HUES48 (cell line): ENCODE data around the gene WASF2.
A peak's percentile ranks its signal among the peaks of the same experiment; 100 is the strongest.
"Not testable (repeated sequence)": the region's sequence is repeated elsewhere in the genome, so short reads cannot be mapped to it uniquely, and the experiment has no call there.

Experiments used
- H3K27ac ChIP-seq: one replicate; pipeline ENCODE4 v1.7.0; 2013; ENCODE audit warnings: low read depth, low read length, inconsistent platforms
- H3K27me3 ChIP-seq: 2 replicates; pipeline ENCODE4 v1.6.1; 2013; ENCODE audit warnings: mild to moderate bottlenecking, low read length; ENCODE audit not compliant: control insufficient read depth, insufficient read depth
- H3K36me3 ChIP-seq: 2 replicates; pipeline ENCODE4 v1.6.1; 2013; ENCODE audit warnings: low read length; ENCODE audit not compliant: control insufficient read depth, insufficient read depth
- H3K4me1 ChIP-seq: 2 replicates; pipeline ENCODE4 v1.6.1; 2013; ENCODE audit warnings: mild to moderate bottlenecking, low read length; ENCODE audit not compliant: control insufficient read depth, insufficient read depth
- H3K4me3 ChIP-seq: 2 replicates; pipeline ENCODE4 v1.5.1; 2013; ENCODE audit warnings: mild to moderate bottlenecking, low read depth, low read length
- H3K9ac ChIP-seq: 2 replicates; pipeline ENCODE4 v1.6.1; 2013; ENCODE audit warnings: mild to moderate bottlenecking, low read depth, low read length, moderate library complexity
- H3K9me3 ChIP-seq: 2 replicates; pipeline ENCODE4 v1.6.1; 2013; ENCODE audit warnings: low read length; ENCODE audit not compliant: control insufficient read depth, insufficient read depth

WASF2 gene, protein sequence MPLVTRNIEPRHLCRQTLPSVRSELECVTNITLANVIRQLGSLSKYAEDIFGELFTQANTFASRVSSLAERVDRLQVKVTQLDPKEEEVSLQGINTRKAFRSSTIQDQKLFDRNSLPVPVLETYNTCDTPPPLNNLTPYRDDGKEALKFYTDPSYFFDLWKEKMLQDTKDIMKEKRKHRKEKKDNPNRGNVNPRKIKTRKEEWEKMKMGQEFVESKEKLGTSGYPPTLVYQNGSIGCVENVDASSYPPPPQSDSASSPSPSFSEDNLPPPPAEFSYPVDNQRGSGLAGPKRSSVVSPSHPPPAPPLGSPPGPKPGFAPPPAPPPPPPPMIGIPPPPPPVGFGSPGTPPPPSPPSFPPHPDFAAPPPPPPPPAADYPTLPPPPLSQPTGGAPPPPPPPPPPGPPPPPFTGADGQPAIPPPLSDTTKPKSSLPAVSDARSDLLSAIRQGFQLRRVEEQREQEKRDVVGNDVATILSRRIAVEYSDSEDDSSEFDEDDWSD

GRCh38 chr1:27489973-27490741, at the start of gene WASF2:
TSS of gene WASF2 (minus strand) at chr1:27490167. CDS start at chr1:27428890, 61,277 bp downstream.
- Histone ChIP-seq H3K4me1 (peaks cover 14% of the 10 kb centered on the region), H3K4me3 (peak within 1 kb of the TSS; percentile 77), H3K9me3 (no peaks in the 10 kb centered on the region), H3K36me3 (no peaks in the 10 kb centered on the region), H3K27me3 (no peaks in the 10 kb centered on the region), H3K9ac (peak within 1 kb of the TSS; percentile 97), H3K27ac (peak within 1 kb of the TSS; percentile 90)

GRCh38 chr1:27538793-27539192, 48.8 kb upstream of the WASF2 start:
- Histone ChIP-seq H3K4me3 (no peak overlapping the region), H3K36me3 (0 out of 2 replicates have a peak, but pooled peaks cover 2% of the 10 kb centered on the region), H3K9me3 (no peaks in the 10 kb centered on the region), H3K27ac (peak overlapping the region; percentile 61), H3K4me1 (peaks cover 43% of the 10 kb centered on the region), H3K9ac (no peak overlapping the region), H3K27me3 (no peaks in the 10 kb centered on the region)

- H3K36me3 ChIP-seq, H3K27me3 ChIP-seq, H3K4me3 ChIP-seq, H3K9ac ChIP-seq, H3K9me3 ChIP-seq: not testable (repeated sequence)
- Histone ChIP-seq H3K4me1 (peaks cover 43% of the 10 kb centered on the region), H3K27ac (peak overlapping the region; percentile 61)
Observed at GRCh38 chr1:27538305-27538676, 48.3 kb upstream of the WASF2 start.

- H3K27me3 ChIP-seq: no peaks in the 10 kb centered on the region
- H3K27ac ChIP-seq: peak overlapping the region; percentile 52
- no peaks in the 10 kb centered on the region for H3K36me3 ChIP-seq
- 0 out of 2 replicates have a peak overlapping the region, but pooled peaks have one; percentile 8 for H3K4me3 ChIP-seq
- H3K9me3 ChIP-seq: no peaks in the 10 kb centered on the region
- H3K4me1 ChIP-seq: peaks cover 43% of the 10 kb centered on the region
- no peak overlapping the region for H3K9ac ChIP-seq
Observed at GRCh38 chr1:27536767-27537166, 46.8 kb upstream of the WASF2 start.

DNA sequence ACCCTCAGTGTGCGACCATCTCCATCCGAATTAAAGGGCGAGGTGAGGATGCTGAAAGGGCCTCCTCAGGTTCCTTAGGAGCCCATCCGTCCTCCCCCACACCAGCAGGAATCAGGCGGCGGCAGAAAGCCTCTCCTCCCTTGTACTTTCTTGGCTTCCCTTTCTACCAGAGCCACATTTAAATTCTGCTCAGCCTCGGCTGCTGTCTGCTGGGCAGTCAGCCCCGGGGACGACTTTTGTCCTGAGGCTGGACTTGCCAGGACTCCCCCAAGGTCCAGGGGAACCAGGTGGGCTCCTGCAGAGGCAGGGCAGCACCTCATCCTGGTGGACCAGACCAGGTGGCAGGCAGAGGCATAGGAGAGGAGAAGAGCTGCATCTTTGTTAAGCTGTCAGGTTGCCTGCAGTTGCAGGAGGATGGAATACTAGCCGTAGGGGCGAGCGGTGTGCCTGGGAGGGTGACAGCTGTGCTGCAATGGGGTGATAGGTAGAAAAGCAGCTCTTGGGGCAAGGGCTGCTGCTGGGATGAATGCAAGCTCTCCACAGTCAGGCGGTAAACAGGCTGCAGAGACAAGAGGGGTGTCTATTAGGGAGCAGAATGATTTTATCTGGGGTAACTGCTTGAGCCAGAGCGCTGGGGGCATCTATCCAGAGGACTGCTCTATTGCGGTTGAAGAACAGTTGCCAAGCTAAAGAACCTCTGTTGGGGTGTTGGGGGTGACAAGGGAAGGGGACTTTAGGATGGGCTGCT, 46.2 kb upstream of the WASF2 start:
- Histone ChIP-seq H3K4me1 (peaks cover 43% of the 10 kb centered on the region), H3K9me3 (no peaks in the 10 kb centered on the region), H3K27ac (peak overlapping the region; percentile 52), H3K36me3 (no peaks in the 10 kb centered on the region), H3K4me3 (no peak overlapping the region), H3K9ac (no peak overlapping the region), H3K27me3 (no peaks in the 10 kb centered on the region)

DNA sequence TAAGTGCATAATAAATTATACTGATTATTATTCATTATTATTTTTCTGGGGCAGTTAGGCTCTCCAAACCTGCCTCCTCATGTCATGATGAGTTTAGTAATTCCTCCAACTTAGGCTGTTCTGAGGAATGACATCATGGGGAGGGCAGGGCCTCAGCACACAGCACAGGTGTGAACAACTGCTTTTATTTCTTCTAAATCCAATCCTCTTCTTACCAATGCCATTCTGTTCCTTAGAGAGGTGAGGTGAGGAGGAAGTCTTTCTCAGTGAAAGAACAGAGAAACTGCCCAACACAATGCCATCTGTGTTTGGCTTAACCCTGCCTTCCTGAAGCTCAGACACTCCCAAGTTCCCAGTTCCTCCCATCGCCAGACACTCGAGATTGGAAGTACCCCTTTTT, 45.4 kb upstream of the WASF2 start:
- no peaks in the 10 kb centered on the region for H3K36me3 ChIP-seq
- no peak overlapping the region for H3K9ac ChIP-seq
- no peaks in the 10 kb centered on the region for H3K9me3 ChIP-seq
- H3K4me1 ChIP-seq: peaks cover 39% of the 10 kb centered on the region
- H3K4me3 ChIP-seq: no peak overlapping the region
- H3K27me3 ChIP-seq: no peaks in the 10 kb centered on the region
- H3K27ac ChIP-seq: no peak overlapping the region

DNA sequence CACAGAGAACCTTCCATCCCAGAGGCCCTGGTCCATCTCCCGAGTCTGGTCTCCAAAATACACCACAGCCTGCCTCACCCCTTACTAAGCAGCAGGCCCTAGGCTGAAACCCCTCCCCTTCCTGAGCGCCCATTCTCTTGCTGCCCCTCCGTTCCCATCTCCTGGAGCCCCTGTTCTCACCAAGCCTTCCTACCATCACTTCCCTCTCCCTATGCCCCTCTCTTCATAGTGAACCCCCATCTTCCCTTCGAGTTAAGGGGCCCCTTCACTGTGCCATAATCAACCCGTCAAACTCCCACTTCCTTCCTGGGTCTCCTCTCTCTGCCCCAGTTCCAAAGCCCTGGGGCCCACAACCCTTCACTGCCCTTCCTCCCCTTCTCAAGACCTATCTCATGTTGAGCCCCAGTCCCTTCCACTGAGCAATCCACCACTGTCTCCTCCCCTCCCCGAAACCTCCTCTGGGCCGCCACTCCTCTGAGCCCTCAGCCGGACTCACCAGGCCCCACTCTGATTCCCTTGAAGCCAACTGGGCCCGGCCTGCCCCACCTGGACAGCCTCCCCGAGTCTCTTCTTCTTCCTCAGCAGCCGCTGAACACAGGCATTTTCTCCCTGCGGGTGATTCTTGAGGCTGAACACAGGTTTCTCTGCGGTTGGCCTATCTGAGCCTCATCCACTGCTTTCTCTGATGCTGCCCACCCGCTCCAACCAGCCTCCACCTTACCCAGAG, 42.2 kb upstream of the WASF2 start:
- H3K4me3 ChIP-seq: no peak overlapping the region
- no peaks in the 10 kb centered on the region for H3K36me3 ChIP-seq
- no peak overlapping the region for H3K9ac ChIP-seq
- H3K27me3 ChIP-seq: peaks cover 6% of the 10 kb centered on the region; the same call in 1 of the 2 replicates
- peaks cover 42% of the 10 kb centered on the region for H3K4me1 ChIP-seq
- no peak overlapping the region for H3K27ac ChIP-seq
- no peaks in the 10 kb centered on the region for H3K9me3 ChIP-seq

GRCh38 chr1:27530192-27530591, 40.2 kb upstream of the WASF2 start:
- peaks cover 40% of the 10 kb centered on the region for H3K4me1 ChIP-seq
- H3K9me3 ChIP-seq: no peaks in the 10 kb centered on the region
- H3K27ac ChIP-seq: no peak overlapping the region

DNA sequence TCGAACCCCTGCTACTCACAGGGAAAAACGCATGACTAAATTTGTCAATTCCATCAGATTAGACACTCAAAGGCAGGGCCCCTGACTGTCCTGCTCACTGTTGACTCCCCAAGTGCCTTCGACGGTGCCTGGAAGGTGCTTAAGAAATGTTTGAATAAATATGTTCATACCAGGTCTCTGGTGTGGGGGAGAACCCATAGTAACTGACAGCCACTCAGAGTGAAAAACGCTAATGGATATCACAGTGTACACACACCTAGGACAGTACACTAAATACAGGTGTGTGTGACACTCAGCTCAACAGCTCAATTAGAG, 39.7 kb upstream of the WASF2 start:
- H3K9ac ChIP-seq: no peak overlapping the region
- H3K4me3 ChIP-seq: no peak overlapping the region
- no peak overlapping the region for H3K27ac ChIP-seq
- no peaks in the 10 kb centered on the region for H3K9me3 ChIP-seq
- no peaks in the 10 kb centered on the region for H3K36me3 ChIP-seq
- peaks cover 6% of the 10 kb centered on the region; the same call in 1 of the 2 replicates for H3K27me3 ChIP-seq
- peaks cover 38% of the 10 kb centered on the region for H3K4me1 ChIP-seq

More at GRCh38 chr1:27530192-27530591, 40.2 kb upstream of the WASF2 start:
- H3K9ac ChIP-seq: no peak overlapping the region
- no peaks in the 10 kb centered on the region for H3K36me3 ChIP-seq
- peaks cover 6% of the 10 kb centered on the region; the same call in 1 of the 2 replicates for H3K27me3 ChIP-seq
- H3K4me3 ChIP-seq: no peak overlapping the region
